H9 (cell line): Measurements from ENCODE around the gene FNDC3B. TPM values are rescaled to one million over a fixed set of nuclear protein-coding genes. Genes with fewer than 3 reads are reported as not detected.
A peak's percentile ranks its signal among the peaks of the same experiment; 100 is the strongest.

ENCODE experiments used
- DNase-seq: peaks from one replicate; pipeline ENCODE4 v3.0.0-alpha.2; 2017
- H2AFZ ChIP-seq: one replicate; pipeline ENCODE4 v1.6.1; 2013; ENCODE audit warnings: mild to moderate bottlenecking, low read length, control low read depth, moderate library complexity
- H2AK5ac ChIP-seq: 2 replicates; pipeline ENCODE4 v1.6.1; 2013; ENCODE audit warnings: low read length, control low read depth, mixed read lengths; ENCODE audit not compliant: insufficient read length
- H2BK120ac ChIP-seq: one replicate; pipeline ENCODE4 v1.6.1; 2013; ENCODE audit warnings: low read depth, mild to moderate bottlenecking, low read length, control low read depth, inconsistent platforms; ENCODE audit not compliant: poor library complexity, severe bottlenecking
- H2BK12ac ChIP-seq: 2 replicates; pipeline ENCODE4 v1.6.1; 2013; ENCODE audit warnings: low read length, control low read depth, mixed read lengths, low read depth; ENCODE audit not compliant: insufficient read length
- H2BK15ac ChIP-seq: 2 replicates; pipeline ENCODE4 v1.6.1; 2013; ENCODE audit warnings: low read depth, low read length, control low read depth
- H2BK20ac ChIP-seq: one replicate; pipeline ENCODE4 v1.6.1; 2013; ENCODE audit warnings: low read depth, mild to moderate bottlenecking, low read length, control low read depth, inconsistent platforms; ENCODE audit not compliant: poor library complexity, severe bottlenecking
- H2BK5ac ChIP-seq: 2 replicates; pipeline ENCODE4 v1.6.1; 2013; ENCODE audit warnings: low read length, control low read depth, mixed read lengths; ENCODE audit not compliant: insufficient read length
- H3K14ac ChIP-seq: 2 replicates; pipeline ENCODE4 v1.6.1; 2013; ENCODE audit warnings: low read length, control low read depth; ENCODE audit not compliant: insufficient read depth
- H3K18ac ChIP-seq: 2 replicates; pipeline ENCODE4 v1.6.1; 2013; ENCODE audit warnings: low read depth, mild to moderate bottlenecking, mixed read lengths, low read length, control low read depth; ENCODE audit not compliant: insufficient read length
- H3K23ac ChIP-seq: 2 replicates; pipeline ENCODE4 v1.6.1; 2013; ENCODE audit warnings: low read length, control low read depth, mixed read lengths, low read depth; ENCODE audit not compliant: insufficient read length
- H3K23me2 ChIP-seq: 2 replicates; pipeline ENCODE4 v1.6.1; 2013; ENCODE audit warnings: low read depth, mild to moderate bottlenecking, mixed read lengths, low read length, control low read depth; ENCODE audit not compliant: insufficient read length, poor library complexity, severe bottlenecking
- H3K27ac ChIP-seq: 2 replicates; pipeline ENCODE4 v1.5.1; 2013; ENCODE audit warnings: low read length, control low read depth, mixed read lengths, low read depth; ENCODE audit not compliant: insufficient read length
- H3K27me3 ChIP-seq: 2 replicates; pipeline ENCODE4 v1.6.1; 2013; ENCODE audit warnings: low read length, control low read depth, inconsistent platforms; ENCODE audit not compliant: insufficient read depth
- H3K4ac ChIP-seq: 2 replicates; pipeline ENCODE4 v1.6.1; 2013; ENCODE audit warnings: low read depth, mild to moderate bottlenecking, control low read depth, inconsistent platforms, low read length, moderate library complexity
- H3K4me1 ChIP-seq: 2 replicates; pipeline ENCODE4 v1.6.1; 2013; ENCODE audit warnings: low read length, control low read depth, inconsistent platforms; ENCODE audit not compliant: insufficient read depth
- H3K4me2 ChIP-seq: 2 replicates; pipeline ENCODE4 v1.6.1; 2013; ENCODE audit warnings: low read length, control low read depth, mixed read lengths; ENCODE audit not compliant: insufficient read length, insufficient read depth
- H3K56ac ChIP-seq: 2 replicates; pipeline ENCODE4 v1.6.1; 2013; ENCODE audit warnings: low read depth, mild to moderate bottlenecking, mixed read lengths, low read length, control low read depth; ENCODE audit not compliant: insufficient read length
- H3K79me1 ChIP-seq: 2 replicates; pipeline ENCODE4 v1.6.1; 2013; ENCODE audit warnings: low read depth, mild to moderate bottlenecking, moderate library complexity, low read length, control low read depth, inconsistent platforms; ENCODE audit not compliant: insufficient read depth, poor library complexity, severe bottlenecking
- H3K79me2 ChIP-seq: 2 replicates; pipeline ENCODE4 v1.6.1; 2013; ENCODE audit warnings: low read length, control low read depth, inconsistent platforms; ENCODE audit not compliant: insufficient read depth
- H3K9ac ChIP-seq: 2 replicates; pipeline ENCODE4 v1.6.1; 2013; ENCODE audit warnings: low read length, control low read depth, mixed read lengths; ENCODE audit not compliant: insufficient read length; ENCODE audit errors: extremely low read depth
- H3K9me3 ChIP-seq: one replicate; pipeline ENCODE4 v1.6.1; 2013; ENCODE audit warnings: low read depth, low read length, inconsistent platforms; ENCODE audit not compliant: control insufficient read depth
- H3T11ph ChIP-seq: one replicate; pipeline ENCODE4 v1.6.1; 2013; ENCODE audit warnings: mild to moderate bottlenecking, low read length, control low read depth, inconsistent platforms
- H4K20me1 ChIP-seq: one replicate; pipeline ENCODE4 v1.6.1; 2013; ENCODE audit not compliant: control insufficient read depth, insufficient read length, insufficient read depth
- H4K5ac ChIP-seq: 2 replicates; pipeline ENCODE4 v1.6.1; 2013; ENCODE audit warnings: low read depth, mild to moderate bottlenecking, mixed read lengths, low read length, control low read depth; ENCODE audit not compliant: insufficient read length
- H4K8ac ChIP-seq: replicated peaks from 2 replicates; pipeline ENCODE4 v1.6.1; 2013; ENCODE audit warnings: low read length, control low read depth, mixed read lengths, low read depth; ENCODE audit not compliant: insufficient read length
- H4K91ac ChIP-seq: 2 replicates; pipeline ENCODE4 v1.6.1; 2013; ENCODE audit warnings: low read depth, mild to moderate bottlenecking, moderate library complexity, mixed read lengths, low read length, control low read depth; ENCODE audit not compliant: insufficient read length
- H3K27ac Mint-ChIP-seq, 3 experiments: 2 replicates in 2 of 3; 3 replicates in 1 of 3; pipeline ENCODE4 v1.8.0; 2020 to 2021; ENCODE audit warnings: mixed read lengths in 3 of 3, mild to moderate bottlenecking in 1 of 3, moderate library complexity in 1 of 3
- H3K27me3 Mint-ChIP-seq: 2 replicates; pipeline ENCODE4 v1.8.0; 2021; ENCODE audit warnings: low read depth, mild to moderate bottlenecking, moderate library complexity, mixed read lengths
- H3K36me3 Mint-ChIP-seq, 3 experiments: 2 replicates in 2 of 3; 3 replicates in 1 of 3; pipeline ENCODE4 v1.8.0; 2020 to 2021; ENCODE audit warnings: low read depth in 3 of 3, mixed read lengths in 3 of 3; ENCODE audit not compliant: insufficient read depth in 1 of 3
- H3K4me1 Mint-ChIP-seq, 2 experiments: 2 replicates each; pipeline ENCODE4 v1.8.0; 2020; ENCODE audit warnings: mixed read lengths in 2 of 2
- H3K4me3 Mint-ChIP-seq, 2 experiments: 2 replicates in 1 of 2; 3 replicates in 1 of 2; pipeline ENCODE4 v1.8.0; 2020 to 2021; ENCODE audit warnings: mild to moderate bottlenecking in 2 of 2, mixed read lengths in 2 of 2, moderate library complexity in 1 of 2
- H3K9me3 Mint-ChIP-seq, 2 experiments: 2 replicates in 1 of 2; 3 replicates in 1 of 2; pipeline ENCODE4 v1.8.0; 2020; ENCODE audit warnings: mild to moderate bottlenecking in 2 of 2, mixed read lengths in 2 of 2, moderate library complexity in 1 of 2
- WGBS: extraction: QIAGEN DNeasy Blood & Tissue Kit; methylation state at CpG from one replicate; pipeline ENCODE4 v1.1.7; 2013; ENCODE audit warnings: missing lambda C conversion rate, low lambda C conversion rate, mixed read lengths; ENCODE audit not compliant: insufficient read length; ENCODE audit errors: extremely low coverage; 5-methylcytosine and 5-hydroxymethylcytosine counted together
- total RNA-seq: library from RNA; stranded (reverse); gene quantifications from 2 replicates; pipeline ENCODE4 v1.2.1, GENCODE V29; 2021
- TF ChIP-seq, protein P1 (sequence below): fragments of 200-600 bp; sonication (generic); conservative IDR thresholded peaks from 3 replicates; pipeline ENCODE4 v1.8.0; 2021; ENCODE audit warnings: antibody characterized with exemption, mild to moderate bottlenecking

FNDC3B gene
- total RNA-seq, 1 experiment from 2014 or later: 43.8 TPM

DNA sequence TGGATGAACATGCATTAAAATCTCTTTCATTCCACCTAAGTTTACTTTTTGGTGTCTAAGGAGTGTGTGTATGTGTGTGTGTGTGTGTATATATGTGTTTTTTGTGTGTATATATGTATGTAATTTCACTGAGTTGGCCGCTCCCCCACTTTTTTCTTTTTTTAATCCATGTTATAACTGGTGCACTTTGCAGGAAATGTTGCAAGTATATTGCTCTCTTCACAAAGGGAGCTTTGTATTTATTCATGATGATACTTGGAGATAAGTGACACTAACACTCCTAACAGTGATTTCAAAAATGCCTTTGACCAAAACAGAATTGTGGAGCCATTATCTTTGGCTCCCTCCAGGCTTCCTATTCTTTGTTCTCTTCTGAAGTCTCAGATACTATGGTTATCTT lies 95.8 kb downstream of the FNDC3B start:
- H3K9ac ChIP-seq: no peak overlapping the region
- H3K36me3 Mint-ChIP-seq: peaks cover 8 to 16% (median 13%) of the 10 kb centered on the region in 3 experiments
- no peak overlapping the region for H2AK5ac ChIP-seq
- no peak overlapping the region for H2BK20ac ChIP-seq
- no peaks in the 10 kb centered on the region for H3K27me3 ChIP-seq
- no peaks in the 10 kb centered on the region for H3K79me1 ChIP-seq
- no peak overlapping the region for H3K14ac ChIP-seq
- no peak overlapping the region for H2BK5ac ChIP-seq
- peaks cover 24% of the 10 kb centered on the region; the same call in 1 of the 2 replicates for H3K4me1 ChIP-seq
- no peaks in the 10 kb centered on the region for H3K9me3 Mint-ChIP-seq
- DNase-seq: no peak
- H3K9me3 ChIP-seq: no peaks in the 10 kb centered on the region
- no peak overlapping the region for H3K18ac ChIP-seq
- H3T11ph ChIP-seq: no peak overlapping the region
- H3K4me1 Mint-ChIP-seq: peaks cover 63 to 67% of the 10 kb centered on the region in 2 experiments
- TF ChIP-seq, protein P1, sequence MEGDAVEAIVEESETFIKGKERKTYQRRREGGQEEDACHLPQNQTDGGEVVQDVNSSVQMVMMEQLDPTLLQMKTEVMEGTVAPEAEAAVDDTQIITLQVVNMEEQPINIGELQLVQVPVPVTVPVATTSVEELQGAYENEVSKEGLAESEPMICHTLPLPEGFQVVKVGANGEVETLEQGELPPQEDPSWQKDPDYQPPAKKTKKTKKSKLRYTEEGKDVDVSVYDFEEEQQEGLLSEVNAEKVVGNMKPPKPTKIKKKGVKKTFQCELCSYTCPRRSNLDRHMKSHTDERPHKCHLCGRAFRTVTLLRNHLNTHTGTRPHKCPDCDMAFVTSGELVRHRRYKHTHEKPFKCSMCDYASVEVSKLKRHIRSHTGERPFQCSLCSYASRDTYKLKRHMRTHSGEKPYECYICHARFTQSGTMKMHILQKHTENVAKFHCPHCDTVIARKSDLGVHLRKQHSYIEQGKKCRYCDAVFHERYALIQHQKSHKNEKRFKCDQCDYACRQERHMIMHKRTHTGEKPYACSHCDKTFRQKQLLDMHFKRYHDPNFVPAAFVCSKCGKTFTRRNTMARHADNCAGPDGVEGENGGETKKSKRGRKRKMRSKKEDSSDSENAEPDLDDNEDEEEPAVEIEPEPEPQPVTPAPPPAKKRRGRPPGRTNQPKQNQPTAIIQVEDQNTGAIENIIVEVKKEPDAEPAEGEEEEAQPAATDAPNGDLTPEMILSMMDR: no peak
- H3K27ac ChIP-seq: no peak overlapping the region
- no peak overlapping the region for H4K5ac ChIP-seq
- no peak overlapping the region for H4K8ac ChIP-seq
- no peaks in the 10 kb centered on the region for H3K23me2 ChIP-seq
- H4K20me1 ChIP-seq: no peaks in the 10 kb centered on the region
- H2BK120ac ChIP-seq: no peak overlapping the region
- H3K4me3 Mint-ChIP-seq: no peak overlapping the region
- no peak overlapping the region for H4K91ac ChIP-seq
- H3K79me2 ChIP-seq: peaks cover 5% of the 10 kb centered on the region; the same call in 1 of the 2 replicates
- H2AFZ ChIP-seq: no peak overlapping the region
- H3K27ac Mint-ChIP-seq: peak overlapping the region; percentile 22 to 93 (median 87)
- no CpG with 5 or more reads among the region's 1 CpG for WGBS
- H3K23ac ChIP-seq: no peak overlapping the region
- H2BK15ac ChIP-seq: no peak overlapping the region
- H3K4ac ChIP-seq: no peak overlapping the region
- no peak overlapping the region for H2BK12ac ChIP-seq
- no peak overlapping the region for H3K4me2 ChIP-seq
- no peak overlapping the region for H3K56ac ChIP-seq
- H3K27me3 Mint-ChIP-seq: no peaks in the 10 kb centered on the region
